Adrenal gland (tissue), 5 donors: Measurements from ENCODE around the gene UPK2.

Experiments
- CTCF ChIP-seq, 6 experiments: fragments of 450-650 bp in 4 of 6; fragments of 200-600 bp in 2 of 6; sonication (generic) in 1 of 6; IDR thresholded peaks; 1 replicate in 5 of 6; 2 replicates in 1 of 6; pipeline versions ENCODE4 v1.5.1 to v1.8.0; 2016 to 2021; ENCODE audit warnings: antibody characterized with exemption in 6 of 6, mild to moderate bottlenecking in 2 of 6, moderate library complexity in 1 of 6
- POLR2A ChIP-seq, 2 donors: fragments of 450-650 bp; IDR thresholded peaks; one replicate each; pipeline ENCODE4 v1.6.1; 2017; ENCODE audit warnings: antibody characterized with exemption in 2 of 2, mild to moderate bottlenecking in 2 of 2, moderate library complexity in 1 of 2
- donor health status: DM: no; HTN: no; CAD: no.

GRCh38 chr11:118961189-118961588 lies 5.1 kb downstream of the UPK2 start:
- TF ChIP-seq CTCF (IDR thresholded peaks at IDR 0.05) (no peak), POLR2A (IDR thresholded peaks at IDR 0.05) (no peak)
